Lower lobe of right lung (tissue), 2 donors: ENCODE measurements around the gene MYL10. TPM values are rescaled to one million over a fixed set of nuclear protein-coding genes. Genes with fewer than 3 reads are reported as not detected.

Experiments
- ATAC-seq, 2 donors: fragments of 200-7000 bp; cut with Tn5 transposase; one replicate each; pipeline ENCODE4 v1.9.1; 2020 to 2022; ENCODE audit warnings: mild to moderate bottlenecking in 2 of 2, moderate library complexity in 2 of 2
- DNase-seq: peaks from one replicate; pipeline ENCODE4 v3.0.0-alpha.2; 2020
- H3K27ac ChIP-seq: fragments of 200-600 bp; one replicate; pipeline ENCODE4 v1.8.0; 2022
- H3K27me3 ChIP-seq: fragments of 200-600 bp; one replicate; pipeline ENCODE4 v1.8.0; 2022; ENCODE audit warnings: low read depth
- H3K36me3 ChIP-seq: fragments of 200-600 bp; one replicate; pipeline ENCODE4 v1.8.0; 2022; ENCODE audit warnings: mild to moderate bottlenecking
- H3K4me1 ChIP-seq: fragments of 200-600 bp; one replicate; pipeline ENCODE4 v1.8.0; 2022
- H3K4me3 ChIP-seq: fragments of 200-600 bp; one replicate; pipeline ENCODE4 v1.8.0; 2022; ENCODE audit warnings: mild to moderate bottlenecking
- H3K9me3 ChIP-seq: fragments of 200-600 bp; one replicate; pipeline ENCODE4 v1.8.0; 2022
- intact Hi-C: fragments of 100-400 bp; cut with DNase I; formaldehyde crosslinking; loops from one replicate; pipeline ENCODE4 v1.11.0; 2022
- total RNA-seq: library from RNA; stranded (reverse); fragmentation: NEBNext Ultra II Directional; extraction: Animal tissue kit (Norgen Biotek cat#: 25700); gene quantifications from one replicate; pipeline ENCODE4 v1.2.1, GENCODE V29; 2021
- TF ChIP-seq, protein P1 (sequence below): fragments of 200-600 bp; IDR thresholded peaks from one replicate; pipeline ENCODE4 v1.8.0; 2022; ENCODE audit warnings: antibody characterized with exemption, mild to moderate bottlenecking
- donor health status: DM: no; HTN: yes; CAD: no; lungs with severe emphysema.

MYL10 gene
- total RNA-seq, 1 donor from 2014 or later: not detected

DNA sequence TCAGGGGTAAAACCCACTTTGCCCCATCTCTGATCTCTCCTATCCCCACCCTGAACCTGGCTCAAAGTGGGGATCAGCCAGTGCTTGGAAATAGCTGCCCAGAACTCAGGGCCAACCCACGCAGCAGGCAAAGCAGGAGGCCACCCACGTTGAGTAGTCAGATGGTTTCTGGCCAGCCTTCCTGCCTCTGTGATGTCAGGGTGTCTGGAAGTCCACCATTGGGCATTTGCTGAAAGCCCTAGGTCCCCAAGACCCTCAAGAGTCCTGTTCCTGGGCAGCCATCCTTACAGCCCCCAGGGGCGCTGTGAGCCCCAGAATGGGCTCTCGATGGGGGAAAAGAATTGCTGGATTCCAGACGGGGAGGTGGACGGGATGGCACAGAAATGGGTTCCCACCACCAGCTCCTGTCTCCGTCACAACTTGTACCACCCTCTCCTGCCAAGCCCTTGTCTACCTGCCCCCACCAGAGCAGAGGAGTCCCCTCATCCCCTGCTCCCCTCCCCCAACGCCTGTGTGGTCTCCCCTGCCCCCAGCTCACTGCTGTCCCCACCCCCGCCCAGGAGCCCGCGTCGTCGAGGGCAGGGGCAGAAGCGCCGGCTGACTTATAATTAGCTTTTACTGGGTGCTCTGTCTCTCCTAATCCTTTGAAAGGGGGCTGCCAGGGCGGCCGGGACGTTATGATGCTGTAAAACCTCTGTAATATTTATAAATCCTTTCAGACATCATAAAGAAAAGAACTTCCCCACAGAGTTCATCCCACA, 3.9 kb downstream of the MYL10 start:
- H3K27me3 ChIP-seq: peaks cover 12% of the 10 kb centered on the region
- H3K4me1 ChIP-seq: no peaks in the 10 kb centered on the region
- ATAC-seq: peak in 1 of 2 donors; percentile 21
- H3K36me3 ChIP-seq: no peaks in the 10 kb centered on the region
- H3K27ac ChIP-seq: no peak overlapping the region
- TF ChIP-seq, protein P1, sequence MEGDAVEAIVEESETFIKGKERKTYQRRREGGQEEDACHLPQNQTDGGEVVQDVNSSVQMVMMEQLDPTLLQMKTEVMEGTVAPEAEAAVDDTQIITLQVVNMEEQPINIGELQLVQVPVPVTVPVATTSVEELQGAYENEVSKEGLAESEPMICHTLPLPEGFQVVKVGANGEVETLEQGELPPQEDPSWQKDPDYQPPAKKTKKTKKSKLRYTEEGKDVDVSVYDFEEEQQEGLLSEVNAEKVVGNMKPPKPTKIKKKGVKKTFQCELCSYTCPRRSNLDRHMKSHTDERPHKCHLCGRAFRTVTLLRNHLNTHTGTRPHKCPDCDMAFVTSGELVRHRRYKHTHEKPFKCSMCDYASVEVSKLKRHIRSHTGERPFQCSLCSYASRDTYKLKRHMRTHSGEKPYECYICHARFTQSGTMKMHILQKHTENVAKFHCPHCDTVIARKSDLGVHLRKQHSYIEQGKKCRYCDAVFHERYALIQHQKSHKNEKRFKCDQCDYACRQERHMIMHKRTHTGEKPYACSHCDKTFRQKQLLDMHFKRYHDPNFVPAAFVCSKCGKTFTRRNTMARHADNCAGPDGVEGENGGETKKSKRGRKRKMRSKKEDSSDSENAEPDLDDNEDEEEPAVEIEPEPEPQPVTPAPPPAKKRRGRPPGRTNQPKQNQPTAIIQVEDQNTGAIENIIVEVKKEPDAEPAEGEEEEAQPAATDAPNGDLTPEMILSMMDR: no peak
- intact Hi-C loops: no loop called here
- no peak overlapping the region for H3K4me3 ChIP-seq
- DNase-seq: no peak
- H3K9me3 ChIP-seq: no peaks in the 10 kb centered on the region

DNA sequence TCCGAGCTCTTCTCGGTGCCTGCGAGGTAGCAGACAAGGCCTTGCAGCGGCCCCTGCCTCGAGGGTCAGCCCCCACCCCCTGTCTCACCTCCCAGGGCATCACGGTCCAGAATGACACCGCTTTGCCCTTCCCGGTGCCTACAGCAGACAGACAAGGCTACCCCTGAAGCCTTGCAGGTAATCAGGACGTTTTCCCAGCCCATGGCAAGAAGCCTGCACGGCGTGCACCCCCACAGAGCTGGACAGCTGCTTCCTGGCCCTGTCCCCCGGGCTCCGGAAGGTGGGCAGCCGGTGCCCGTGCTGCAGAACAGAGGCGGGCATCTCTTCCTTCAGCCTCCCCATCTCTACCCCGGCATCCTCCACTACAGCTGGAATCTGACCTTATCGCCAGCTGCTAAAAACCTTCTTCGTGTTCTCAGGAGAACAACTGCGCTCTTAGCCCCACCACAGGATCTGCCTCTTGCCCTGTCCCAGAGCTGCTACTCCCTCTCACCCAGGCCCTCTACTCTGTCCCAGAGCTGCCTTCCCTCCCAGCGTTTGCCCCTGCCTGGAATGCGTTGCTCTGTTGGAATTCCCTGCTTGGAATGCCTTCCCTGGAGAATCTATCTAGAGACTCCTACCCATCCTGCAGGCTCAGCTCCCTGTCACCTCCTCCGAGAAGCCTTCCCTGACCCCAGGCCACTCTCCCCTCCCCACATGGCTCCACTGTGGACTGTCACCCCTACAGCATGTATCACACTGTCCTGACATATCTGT, 4.7 kb downstream of the MYL10 start:
- TF ChIP-seq, protein P1: no peak

DNA sequence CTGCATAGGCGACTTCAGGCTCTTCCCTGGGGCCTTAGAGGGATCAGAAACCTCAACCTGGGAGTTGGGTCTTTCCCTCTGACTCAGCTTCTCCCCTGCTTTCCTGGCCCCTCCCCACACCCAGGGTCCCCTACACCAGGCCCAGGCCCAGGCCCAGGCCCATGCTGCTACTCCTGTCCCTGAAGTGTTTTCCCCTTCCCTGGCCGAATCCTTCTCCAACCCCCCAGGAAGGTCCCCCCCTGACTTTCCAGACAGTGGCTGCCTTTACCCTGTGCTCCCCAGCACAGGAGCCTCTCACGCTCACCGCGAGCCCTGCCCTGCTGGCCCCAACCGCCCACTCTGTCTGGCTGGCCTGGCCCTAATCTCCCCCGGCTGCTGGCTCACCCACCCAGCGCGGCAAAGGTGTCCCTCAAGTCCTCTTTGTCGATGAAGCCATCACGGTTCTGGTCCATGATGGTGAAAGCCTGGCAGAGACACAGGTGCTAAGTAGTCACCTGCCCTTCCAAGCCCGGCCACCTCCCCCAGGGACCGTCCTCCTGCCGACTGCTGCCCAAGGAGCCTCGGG, 6.4 kb downstream of the MYL10 start:
- no peak for DNase-seq
- Histone ChIP-seq H3K4me1 (no peaks in the 10 kb centered on the region), H3K27me3 (peaks cover 9% of the 10 kb centered on the region), H3K27ac (no peak overlapping the region), H3K36me3 (no peaks in the 10 kb centered on the region), H3K9me3 (no peaks in the 10 kb centered on the region), H3K4me3 (no peak overlapping the region)
- intact Hi-C loops: no loop called here
- ATAC-seq: no peak
- TF ChIP-seq, protein P1: no peak

More for the DNA sequence above, 4.7 kb downstream of the MYL10 start:
- H3K4me1 ChIP-seq: no peaks in the 10 kb centered on the region
- H3K4me3 ChIP-seq: no peak overlapping the region
- H3K9me3 ChIP-seq: no peaks in the 10 kb centered on the region
- DNase-seq: no peak
- ATAC-seq: no peak
- H3K27ac ChIP-seq: no peak overlapping the region
- intact Hi-C loops: no loop called here
- H3K27me3 ChIP-seq: peaks cover 9% of the 10 kb centered on the region
- no peaks in the 10 kb centered on the region for H3K36me3 ChIP-seq

DNA sequence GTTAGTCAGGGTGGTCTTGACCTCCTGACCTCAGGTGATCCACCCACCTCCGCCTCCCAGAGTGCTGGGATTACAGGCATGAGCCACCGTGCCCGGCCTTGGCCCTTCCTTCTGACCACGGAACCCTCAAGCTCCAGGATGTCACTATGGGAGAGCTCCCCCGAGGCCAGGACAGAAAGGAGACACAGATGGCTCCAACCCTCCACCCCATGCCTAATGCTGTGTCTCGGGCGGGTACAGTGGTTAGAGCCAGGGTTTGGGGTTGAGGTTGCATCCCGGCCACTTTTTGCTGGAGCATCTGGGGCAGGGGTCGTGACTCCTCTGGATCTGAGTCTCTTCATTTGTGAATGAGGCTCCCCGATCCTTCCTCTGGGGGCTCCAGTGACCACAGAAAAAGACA, 8.1 kb downstream of the MYL10 start:
- Histone ChIP-seq H3K4me3 (no peak overlapping the region), H3K27me3 (peaks cover 9% of the 10 kb centered on the region), H3K36me3 (no peaks in the 10 kb centered on the region), H3K9me3 (no peaks in the 10 kb centered on the region), H3K4me1 (no peaks in the 10 kb centered on the region), H3K27ac (no peak overlapping the region)
- DNase-seq (no peak), ATAC-seq (no peak)
- intact Hi-C loops: no loop called here
- TF ChIP-seq, protein P1: no peak

DNA sequence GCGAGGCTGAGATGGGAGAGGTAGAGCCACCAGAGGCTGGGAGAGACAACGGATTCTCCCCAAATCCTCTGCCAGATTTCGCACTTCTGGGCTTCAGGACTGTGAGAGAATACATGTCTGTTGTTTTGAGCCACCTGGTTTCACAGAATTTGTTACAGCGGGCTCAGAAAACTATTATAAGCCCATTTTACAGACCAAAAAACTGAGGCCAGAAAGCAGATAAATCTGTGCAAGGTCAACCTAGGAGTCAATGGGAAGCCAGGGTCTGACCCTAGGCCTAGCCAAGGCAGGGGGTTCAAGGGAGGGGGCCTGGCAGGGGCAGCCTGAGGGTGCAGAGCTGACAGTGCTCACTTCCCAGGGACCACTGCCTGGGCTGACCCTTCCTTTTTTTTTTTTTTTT, 8.7 kb downstream of the MYL10 start:
- Histone ChIP-seq H3K4me1 (no peaks in the 10 kb centered on the region), H3K27ac (no peak overlapping the region), H3K9me3 (no peaks in the 10 kb centered on the region), H3K36me3 (no peaks in the 10 kb centered on the region), H3K27me3 (peaks cover 5% of the 10 kb centered on the region), H3K4me3 (no peak overlapping the region)
- intact Hi-C loops: no loop called here
- DNase-seq: no peak
- TF ChIP-seq, protein P1: no peak
- no peak for ATAC-seq
